Inflammatory macrophage treated with lipopolysaccharide for 4 hours (primary cell): Measurements from ENCODE around the gene VIPR2.
"Not testable (repeated sequence)": the region's sequence is repeated elsewhere in the genome, so short reads cannot be mapped to it uniquely, and the experiment has no call there.

Experiments
- DNase-seq: peaks from one replicate; pipeline ENCODE4 v3.0.0-alpha.2; 2020

Gene VIPR2

GRCh38 chr7:159086301-159086925, 58.3 kb downstream of the VIPR2 start:
- DNase-seq, result no peak

GRCh38 chr7:159084069-159084801, 60.4 kb downstream of the VIPR2 start:
- DNase-seq, result no peak

GRCh38 chr7:159083698-159084068, 61.0 kb downstream of the VIPR2 start:
- DNase-seq, result no peak

GRCh38 chr7:159083001-159083697, 61.5 kb downstream of the VIPR2 start:
- DNase-seq, result no peak

DNA sequence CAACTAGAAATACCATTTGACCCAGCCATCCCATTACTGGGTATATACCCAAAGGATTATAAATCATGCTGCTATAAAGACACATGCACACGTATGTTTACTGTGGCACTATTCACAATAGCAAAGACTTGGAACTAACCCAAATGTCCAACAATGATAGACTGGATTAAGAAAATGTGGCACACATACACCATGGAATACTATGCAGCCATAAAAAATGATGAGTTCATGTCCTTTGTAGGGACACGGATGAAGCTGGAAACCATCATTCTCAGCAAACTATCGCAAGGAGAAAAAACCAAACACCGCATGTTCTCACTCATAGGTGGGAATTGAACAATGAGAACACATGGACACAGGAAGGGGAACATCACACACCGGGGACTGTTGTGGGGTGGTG, 62.6 kb downstream of the VIPR2 start:
- not testable (repeated sequence) for DNase-seq

GRCh38 chr7:159078911-159079270, 65.8 kb downstream of the VIPR2 start:
- no peak for DNase-seq

- no peak for DNase-seq
These were observed 66.3 kb downstream of the VIPR2 start for GRCh38 chr7:159078193-159078910.

DNA sequence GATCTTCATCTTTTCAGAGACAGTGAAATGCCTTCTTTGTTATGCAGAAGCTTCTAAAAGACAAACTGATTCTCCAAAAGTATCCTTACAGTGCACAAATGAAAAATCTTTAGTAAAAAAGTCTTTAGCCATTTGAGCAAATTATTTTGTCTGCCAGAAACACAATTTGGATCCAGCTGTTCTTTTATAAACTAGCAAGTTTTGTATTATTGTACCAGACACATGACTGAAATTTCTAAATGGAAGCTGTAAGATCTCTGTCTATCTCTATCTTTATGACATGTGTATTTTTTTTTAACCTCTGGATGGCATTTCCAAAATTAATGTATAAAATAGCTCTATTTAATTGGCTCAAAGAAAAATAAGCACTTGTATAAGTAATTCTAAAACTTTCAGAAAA, 68.3 kb downstream of the VIPR2 start:
- DNase-seq, result no peak

DNA sequence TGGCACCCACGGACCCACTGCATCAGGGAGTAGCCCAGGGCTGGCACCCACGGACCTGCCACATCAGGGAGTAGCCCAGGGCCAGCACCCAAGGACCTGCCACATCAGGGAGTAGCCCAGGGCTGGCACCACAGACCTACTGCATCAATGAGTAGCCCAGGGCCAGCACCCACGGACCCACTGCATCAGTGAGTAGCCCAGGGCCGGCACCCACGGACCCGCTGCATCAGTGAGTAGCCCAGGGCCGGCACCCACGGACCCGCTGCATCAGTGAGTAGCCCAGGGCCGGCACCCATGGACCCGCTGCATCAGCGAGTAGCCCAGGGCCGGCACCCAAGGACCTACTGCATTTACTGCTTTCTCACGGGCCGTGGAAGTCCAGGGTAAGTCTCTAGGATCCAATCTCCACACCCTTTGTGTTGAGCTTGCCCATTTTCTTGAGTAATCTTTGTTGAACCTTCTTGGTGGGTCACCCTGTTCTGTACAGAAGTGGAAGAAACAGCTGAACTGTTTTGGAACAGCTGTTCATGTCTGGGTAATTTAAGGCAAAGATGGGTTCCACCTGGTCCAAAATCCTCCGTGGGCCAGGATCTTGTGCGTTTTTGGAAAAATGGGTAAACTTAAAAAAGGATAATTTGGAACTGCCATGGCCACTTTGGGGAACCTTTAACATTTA, 69.0 kb downstream of the VIPR2 start:
- DNase-seq, result no peak

DNA sequence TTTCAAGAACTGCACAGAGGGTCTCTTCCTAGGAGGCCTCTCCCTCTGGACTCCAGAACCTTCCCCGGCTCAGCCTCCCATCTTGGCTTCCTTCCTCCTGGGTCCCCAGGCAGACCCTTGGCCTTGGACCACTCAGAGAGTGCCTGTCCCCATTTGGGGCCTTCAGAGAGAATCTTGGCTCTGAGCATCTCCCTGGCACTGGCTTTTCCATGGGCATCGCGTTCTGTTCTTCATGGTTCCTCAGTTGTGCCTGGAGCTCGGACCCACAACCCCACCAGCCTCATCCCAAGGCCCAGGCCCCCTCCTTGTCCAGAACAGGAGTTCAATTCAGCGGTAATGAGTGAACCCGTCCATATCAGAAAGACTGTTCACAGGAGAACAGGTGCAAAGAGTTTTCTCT, 73.4 kb downstream of the VIPR2 start:
- no peak for DNase-seq

DNA sequence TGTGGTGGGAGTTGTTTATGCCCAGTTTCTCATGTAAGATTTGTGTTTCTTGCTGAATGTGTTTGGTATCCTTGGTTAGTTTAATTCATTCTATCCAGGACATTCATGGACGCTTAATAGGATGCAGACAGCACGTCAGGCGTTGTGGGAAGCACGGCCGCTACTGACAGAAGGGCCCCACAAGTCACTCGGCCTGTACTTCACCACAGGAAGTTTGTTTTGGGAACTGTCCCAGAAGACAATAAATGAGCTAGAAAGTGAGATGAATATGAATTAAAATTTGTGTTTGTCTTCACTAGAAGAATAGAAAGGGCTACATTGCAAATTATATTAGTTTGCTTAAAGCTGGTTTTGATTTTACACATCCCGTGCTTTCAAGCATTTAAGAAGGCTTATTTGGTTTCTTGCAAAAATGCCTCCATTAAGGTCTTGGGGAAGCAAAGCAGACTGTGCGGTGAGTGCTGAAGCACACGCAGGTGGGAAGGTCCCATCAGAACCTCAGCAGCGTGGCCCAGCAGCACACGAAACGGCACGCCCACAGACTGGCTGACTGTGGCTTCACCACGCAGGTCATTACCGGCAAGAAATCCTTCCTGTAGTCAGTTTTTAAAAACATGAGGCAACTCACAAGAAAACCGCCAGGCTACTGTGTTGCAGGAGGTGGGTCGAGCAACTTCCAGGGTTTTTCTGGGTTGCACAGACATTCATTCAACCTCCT, 74.1 kb downstream of the VIPR2 start:
- no peak for DNase-seq

DNA sequence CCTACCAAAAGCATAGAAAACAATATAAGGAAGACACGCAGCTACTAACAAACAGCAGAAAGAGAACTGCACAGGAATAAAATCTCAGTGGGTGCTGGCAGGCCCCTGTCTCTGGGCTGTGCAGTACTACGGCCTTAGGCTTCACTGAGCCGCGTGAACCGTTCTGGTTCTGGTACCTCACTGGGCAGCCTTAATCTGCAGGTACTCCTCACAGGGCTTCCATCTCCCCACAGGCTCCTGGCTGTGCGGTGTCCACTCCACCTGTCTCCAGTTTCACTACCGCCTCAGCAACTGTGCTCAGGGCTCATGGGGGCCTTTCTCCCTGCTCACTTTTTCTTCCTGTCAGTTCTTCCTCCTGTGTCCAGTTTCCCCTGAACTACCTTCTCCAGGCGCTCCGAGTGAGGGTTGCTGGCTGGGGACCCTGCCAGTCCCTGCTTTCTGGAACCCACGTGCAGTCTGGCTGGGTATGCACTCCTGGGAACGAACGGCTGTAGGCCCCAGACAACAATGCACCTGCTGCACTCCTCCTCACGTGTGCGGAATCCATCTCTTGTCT, 75.7 kb downstream of the VIPR2 start:
- DNase-seq, result no peak

- DNase-seq, result no peak
These were observed 76.2 kb downstream of the VIPR2 start for GRCh38 chr7:159068488-159068811.

GRCh38 chr7:159067576-159068487, 76.8 kb downstream of the VIPR2 start:
- no peak for DNase-seq

DNA sequence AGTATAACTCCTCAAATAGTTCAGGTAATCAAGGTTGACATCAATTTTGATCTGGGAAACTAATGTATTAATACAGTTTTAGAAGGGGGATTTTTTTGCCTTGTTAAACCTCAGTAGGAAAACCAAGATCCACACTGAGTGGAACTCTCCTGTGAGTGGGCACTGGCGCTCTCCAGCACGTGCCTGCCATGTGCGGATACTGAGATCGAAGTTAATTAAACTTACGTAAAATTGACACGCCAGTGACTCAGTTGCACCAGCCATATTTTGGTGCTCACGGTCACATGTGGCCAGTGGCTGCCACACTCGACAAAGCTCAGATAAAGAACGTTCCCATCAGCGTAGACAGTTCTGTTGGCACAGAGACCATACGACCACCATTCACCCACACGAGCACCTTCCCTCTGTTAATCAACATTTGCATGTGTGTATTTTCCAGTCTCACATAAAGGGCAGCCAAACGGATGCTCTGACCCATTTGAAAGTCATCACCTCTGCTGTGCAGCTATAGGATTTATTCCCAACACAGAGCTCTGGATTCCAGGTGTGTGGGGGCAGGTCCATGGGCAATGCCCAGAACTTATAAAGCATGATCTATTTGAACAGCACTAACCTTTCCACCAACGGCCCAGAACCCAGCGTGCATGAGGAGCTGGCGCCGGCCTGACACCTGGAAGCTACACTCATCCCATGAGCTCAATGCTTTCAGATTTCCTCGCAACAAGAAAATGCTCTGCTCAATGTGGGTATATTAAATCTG, 77.7 kb downstream of the VIPR2 start:
- no peak for DNase-seq

DNA sequence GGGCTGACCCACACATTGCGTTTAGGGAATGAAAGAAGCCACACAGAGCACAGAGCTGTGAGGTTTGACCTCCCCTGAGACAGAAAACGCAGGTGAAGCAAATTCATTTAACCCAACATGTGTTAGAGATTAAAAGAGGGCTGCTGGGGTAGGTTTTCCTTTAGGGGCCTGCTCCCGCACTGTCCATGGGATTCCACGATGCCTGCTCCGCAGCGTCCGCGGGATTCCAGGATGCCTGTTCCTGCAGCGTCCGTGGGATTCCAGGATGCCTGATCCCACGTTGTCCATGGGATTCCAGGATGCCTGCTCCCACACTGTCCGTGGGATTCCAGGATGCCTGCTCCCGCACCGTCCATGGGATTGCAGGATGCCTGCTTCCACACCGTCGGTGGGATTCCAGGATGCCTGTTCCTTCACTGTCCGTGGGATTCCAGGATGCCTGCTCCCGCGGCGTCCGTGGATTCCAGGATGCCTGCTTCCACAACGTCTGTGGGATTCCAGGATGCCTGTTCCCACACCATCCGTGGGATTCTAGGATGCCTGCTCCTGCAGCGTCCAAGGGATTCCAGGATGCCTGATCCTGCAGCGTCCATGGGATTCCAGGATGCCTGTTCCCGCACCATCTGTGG, 78.7 kb downstream of the VIPR2 start:
- no peak for DNase-seq

GRCh38 chr7:159064816-159065510, 79.7 kb downstream of the VIPR2 start:
- DNase-seq, result no peak

- no peak for DNase-seq
These were observed 80.4 kb downstream of the VIPR2 start for GRCh38 chr7:159064121-159064815.
